ENCODE results near the gene PRSS36.

DNA sequence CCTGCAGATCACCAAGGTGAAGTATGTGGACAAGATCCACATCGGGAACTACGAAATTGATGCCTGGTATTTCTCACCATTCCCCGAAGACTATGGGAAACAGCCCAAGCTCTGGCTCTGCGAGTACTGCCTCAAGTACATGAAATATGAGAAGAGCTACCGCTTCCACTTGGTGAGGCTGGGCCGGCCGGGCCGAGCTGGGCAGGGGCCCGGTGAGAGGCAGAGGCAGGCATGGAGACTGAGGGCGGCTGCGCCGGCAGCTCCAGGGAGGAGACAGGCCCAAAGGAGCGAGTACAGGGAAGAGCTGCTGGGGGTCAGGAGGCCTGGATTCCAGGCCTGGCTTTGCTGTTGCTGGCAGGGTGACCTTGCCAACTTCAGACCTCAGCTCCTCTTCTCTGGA lies 22.7 kb downstream of the PRSS36 start:
- TF ChIP-seq, protein P1, sequence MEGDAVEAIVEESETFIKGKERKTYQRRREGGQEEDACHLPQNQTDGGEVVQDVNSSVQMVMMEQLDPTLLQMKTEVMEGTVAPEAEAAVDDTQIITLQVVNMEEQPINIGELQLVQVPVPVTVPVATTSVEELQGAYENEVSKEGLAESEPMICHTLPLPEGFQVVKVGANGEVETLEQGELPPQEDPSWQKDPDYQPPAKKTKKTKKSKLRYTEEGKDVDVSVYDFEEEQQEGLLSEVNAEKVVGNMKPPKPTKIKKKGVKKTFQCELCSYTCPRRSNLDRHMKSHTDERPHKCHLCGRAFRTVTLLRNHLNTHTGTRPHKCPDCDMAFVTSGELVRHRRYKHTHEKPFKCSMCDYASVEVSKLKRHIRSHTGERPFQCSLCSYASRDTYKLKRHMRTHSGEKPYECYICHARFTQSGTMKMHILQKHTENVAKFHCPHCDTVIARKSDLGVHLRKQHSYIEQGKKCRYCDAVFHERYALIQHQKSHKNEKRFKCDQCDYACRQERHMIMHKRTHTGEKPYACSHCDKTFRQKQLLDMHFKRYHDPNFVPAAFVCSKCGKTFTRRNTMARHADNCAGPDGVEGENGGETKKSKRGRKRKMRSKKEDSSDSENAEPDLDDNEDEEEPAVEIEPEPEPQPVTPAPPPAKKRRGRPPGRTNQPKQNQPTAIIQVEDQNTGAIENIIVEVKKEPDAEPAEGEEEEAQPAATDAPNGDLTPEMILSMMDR (conservative IDR thresholded peaks at IDR 0.05) = no peak
- TF ChIP-seq EZH2 (IDR thresholded peaks at IDR 0.05; ENCODE audit: low read depth) = no peak

Measured in PC-9 (cell line).